ACC112 (cell line): ENCODE measurements around the gene FEV.
A peak's percentile ranks its signal among the peaks of the same experiment; 100 is the strongest.

Source experiments
- H2AFZ ChIP-seq: fragments of 200-600 bp; sonication (generic); one replicate; pipeline ENCODE4 v1.6.0; 2017; ENCODE audit warnings: antibody characterized with exemption, low read length; ENCODE audit not compliant: unreplicated experiment
- H3K27ac ChIP-seq: fragments of 200-600 bp; sonication (generic); 2 replicates; pipeline ENCODE4 v1.5.1; 2014; ENCODE audit warnings: low read depth, mild to moderate bottlenecking, antibody characterized with exemption, low read length, moderate library complexity
- H3K27me3 ChIP-seq: fragments of 200-600 bp; sonication (generic); 2 replicates; pipeline ENCODE4 v1.6.1; 2014; ENCODE audit warnings: mild to moderate bottlenecking, antibody characterized with exemption, low read length, moderate library complexity, mixed read lengths; ENCODE audit not compliant: insufficient read depth
- H3K36me3 ChIP-seq: fragments of 200-600 bp; sonication (generic); 2 replicates; pipeline ENCODE4 v1.6.1; 2016; ENCODE audit warnings: mild to moderate bottlenecking, antibody characterized with exemption, low read length, moderate library complexity, mixed read lengths; ENCODE audit not compliant: insufficient read depth
- H3K4me1 ChIP-seq: fragments of 200-600 bp; sonication (generic); one replicate; pipeline ENCODE4 v1.6.1; 2016; ENCODE audit warnings: low read length, mixed read lengths; ENCODE audit not compliant: insufficient read depth, unreplicated experiment, control insufficient read depth
- H3K4me3 ChIP-seq: fragments of 200-600 bp; sonication (generic); 2 replicates; pipeline ENCODE4 v1.5.1; 2014; ENCODE audit warnings: mild to moderate bottlenecking, low read depth, low read length
- H3K79me2 ChIP-seq: fragments of 200-600 bp; sonication (generic); one replicate; pipeline ENCODE4 v1.6.0; 2016; ENCODE audit warnings: low read length; ENCODE audit not compliant: control insufficient read depth, unreplicated experiment, insufficient read depth

Gene FEV

DNA sequence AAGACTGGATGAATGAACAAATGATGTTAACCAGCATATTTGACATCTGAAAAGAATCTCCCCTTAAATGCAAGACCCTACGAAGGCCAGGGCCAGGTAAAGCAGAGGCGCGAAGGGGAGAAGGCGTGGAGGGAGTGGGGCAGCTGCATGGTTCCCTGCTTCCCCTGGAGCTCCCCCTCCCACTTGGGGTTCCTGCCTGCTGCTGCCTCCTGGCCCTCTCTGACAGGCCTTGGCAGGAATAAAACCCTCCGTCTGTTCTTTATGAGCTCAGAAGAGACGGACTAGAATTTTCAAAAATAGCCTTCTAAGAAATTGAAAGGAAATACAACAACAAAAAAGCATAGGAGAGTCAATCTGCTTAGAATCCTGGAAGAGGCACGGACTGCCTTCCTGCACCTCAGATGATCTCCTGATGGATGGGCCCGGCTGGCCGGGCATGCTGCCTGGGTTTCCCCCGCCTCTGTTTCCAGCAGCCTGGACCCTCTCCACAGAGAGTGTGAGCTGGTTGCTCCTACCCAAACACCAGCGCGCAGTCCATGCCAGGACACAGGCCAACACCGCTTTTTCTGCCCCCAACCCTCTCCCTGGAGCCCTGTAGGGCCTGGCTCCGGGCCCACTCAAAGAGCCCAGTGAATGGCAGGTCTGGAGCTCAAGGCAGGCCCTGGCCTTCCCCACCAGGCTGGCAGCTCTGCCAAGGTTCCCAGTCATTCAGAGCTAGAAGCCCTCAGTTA, 32.4 kb upstream of the FEV start:
- H3K36me3 ChIP-seq = no peaks in the 10 kb centered on the region
- no peaks in the 10 kb centered on the region for H3K79me2 ChIP-seq
- no peak overlapping the region for H2AFZ ChIP-seq
- H3K4me3 ChIP-seq = no peak overlapping the region
- no peak overlapping the region for H3K27ac ChIP-seq
- peaks cover 40% of the 10 kb centered on the region for H3K27me3 ChIP-seq
- H3K4me1 ChIP-seq = no peaks in the 10 kb centered on the region

- Histone ChIP-seq H3K4me1 (no peaks in the 10 kb centered on the region), H3K4me3 (no peak overlapping the region), H3K36me3 (no peaks in the 10 kb centered on the region), H3K27me3 (peaks cover 45% of the 10 kb centered on the region), H2AFZ (no peak overlapping the region), H3K27ac (no peak overlapping the region), H3K79me2 (no peaks in the 10 kb centered on the region)
Observed at GRCh38 chr2:219016721-219017120, 31.7 kb upstream of the FEV start.

DNA sequence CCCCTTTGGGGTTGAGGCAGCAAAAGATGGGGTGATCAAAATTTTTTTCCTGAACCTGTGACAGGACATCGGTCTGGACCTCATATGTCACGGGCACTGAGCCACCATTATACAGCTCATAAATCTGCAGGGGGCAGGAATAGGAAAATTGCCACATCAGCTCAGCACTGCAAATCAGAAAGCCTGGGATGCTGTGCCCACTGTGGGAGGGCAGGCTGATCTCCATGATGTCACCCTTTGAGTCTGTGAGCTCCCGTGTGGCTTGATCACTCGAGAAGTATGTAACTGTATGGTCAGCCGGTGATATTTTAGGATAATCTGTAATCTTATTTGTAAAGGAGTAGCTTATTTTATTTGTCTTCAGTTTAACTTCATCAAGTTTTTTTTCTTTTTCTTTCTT, 25.9 kb upstream of the FEV start:
- H3K27me3 ChIP-seq = peaks cover 45% of the 10 kb centered on the region
- H3K4me3 ChIP-seq = no peak overlapping the region

DNA sequence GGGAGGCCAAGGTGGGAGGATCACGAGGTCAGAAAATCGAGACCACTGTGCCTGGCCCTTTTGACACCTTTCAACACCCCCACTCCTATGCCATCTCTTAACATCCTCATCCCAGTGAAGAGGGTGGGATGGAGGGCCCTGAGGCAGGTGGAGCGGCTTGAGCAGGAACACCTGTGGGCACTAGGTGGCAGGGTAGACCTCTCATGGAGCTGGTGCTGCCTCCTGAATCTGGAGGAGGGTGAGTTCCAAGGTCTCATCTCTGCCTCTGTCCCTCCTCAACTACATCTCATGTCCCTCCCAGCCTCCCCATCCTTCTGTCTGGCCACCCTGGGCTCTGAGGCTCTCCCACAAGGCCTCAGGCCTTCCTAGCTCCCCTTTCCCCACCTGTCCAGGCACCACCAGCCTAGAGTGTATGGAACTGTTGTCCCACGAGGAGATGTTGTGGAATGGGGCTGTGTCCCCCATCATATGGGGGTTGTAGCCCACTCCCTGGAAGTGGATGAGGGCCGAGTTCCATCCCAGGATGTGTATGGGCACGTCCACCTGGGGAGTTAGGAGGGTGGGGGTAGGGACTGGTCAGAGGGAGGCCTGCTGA, 25.3 kb upstream of the FEV start:
- Histone ChIP-seq H3K27ac (no peak overlapping the region), H3K79me2 (no peaks in the 10 kb centered on the region), H2AFZ (no peak overlapping the region), H3K4me3 (no peak overlapping the region), H3K27me3 (peaks cover 51% of the 10 kb centered on the region), H3K4me1 (no peaks in the 10 kb centered on the region), H3K36me3 (no peaks in the 10 kb centered on the region)

More for the DNA sequence above, 25.9 kb upstream of the FEV start:
- no peaks in the 10 kb centered on the region for H3K4me1 ChIP-seq
- no peak overlapping the region for H2AFZ ChIP-seq
- no peak overlapping the region for H3K27ac ChIP-seq
- no peaks in the 10 kb centered on the region for H3K79me2 ChIP-seq
- no peaks in the 10 kb centered on the region for H3K36me3 ChIP-seq

GRCh38 chr2:219009294-219009693, 24.3 kb upstream of the FEV start:
- Histone ChIP-seq H3K36me3 (no peaks in the 10 kb centered on the region), H3K27me3 (peaks cover 59% of the 10 kb centered on the region), H3K4me1 (no peaks in the 10 kb centered on the region), H3K27ac (no peak overlapping the region), H2AFZ (no peak overlapping the region), H3K4me3 (no peak overlapping the region), H3K79me2 (no peaks in the 10 kb centered on the region)

DNA sequence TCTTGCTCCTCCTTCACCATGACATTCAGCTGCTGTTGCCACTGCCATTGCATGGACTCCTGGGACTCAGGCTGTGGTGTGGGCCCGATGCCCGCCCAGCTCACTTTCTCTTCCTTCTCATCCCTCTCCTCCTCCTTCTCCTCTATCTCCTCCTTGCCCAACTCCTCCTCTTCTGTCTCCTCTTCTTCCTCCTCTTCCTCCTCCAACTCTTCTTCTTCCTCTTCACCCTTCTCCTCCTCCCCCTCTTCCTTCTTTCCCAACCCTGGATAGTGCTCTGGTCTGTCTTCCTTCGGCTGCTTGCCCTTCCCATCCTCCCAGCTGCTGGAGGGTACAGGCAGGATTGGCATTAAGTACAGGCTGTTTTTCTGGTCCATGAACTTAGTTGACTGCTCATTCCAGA, 19.0 kb upstream of the FEV start:
- H3K79me2 ChIP-seq = no peaks in the 10 kb centered on the region
- H3K4me3 ChIP-seq = no peak overlapping the region
- H3K27ac ChIP-seq = no peak overlapping the region
- peaks cover 10% of the 10 kb centered on the region for H3K4me1 ChIP-seq
- H3K36me3 ChIP-seq = no peaks in the 10 kb centered on the region
- H2AFZ ChIP-seq = no peak overlapping the region
- peaks cover 82% of the 10 kb centered on the region for H3K27me3 ChIP-seq

DNA sequence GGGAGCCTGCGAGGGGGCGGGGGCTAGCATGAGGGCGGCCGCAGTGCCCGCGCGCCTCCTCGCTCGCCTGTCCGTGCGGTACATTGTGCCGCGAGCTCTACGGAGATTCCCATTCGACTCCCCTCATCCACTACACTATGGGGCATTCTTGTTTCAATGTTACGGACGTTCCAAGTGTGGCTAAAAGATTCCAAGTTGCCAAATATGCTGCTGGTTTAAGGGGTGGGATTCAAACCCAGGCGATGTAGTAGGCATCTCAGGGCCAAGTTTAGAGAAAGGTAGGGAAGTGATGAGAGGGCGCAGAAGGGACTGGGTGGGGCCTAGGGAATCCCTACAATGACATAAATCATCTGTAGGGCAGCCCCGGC, 18.3 kb upstream of the FEV start:
- Histone ChIP-seq H2AFZ (no peak overlapping the region), H3K4me3 (0 out of 2 replicates have a peak overlapping the region, but pooled peaks have one; percentile 44), H3K79me2 (no peaks in the 10 kb centered on the region), H3K27ac (no peak overlapping the region), H3K27me3 (peaks cover 83% of the 10 kb centered on the region), H3K36me3 (no peaks in the 10 kb centered on the region), H3K4me1 (peaks cover 10% of the 10 kb centered on the region)

DNA sequence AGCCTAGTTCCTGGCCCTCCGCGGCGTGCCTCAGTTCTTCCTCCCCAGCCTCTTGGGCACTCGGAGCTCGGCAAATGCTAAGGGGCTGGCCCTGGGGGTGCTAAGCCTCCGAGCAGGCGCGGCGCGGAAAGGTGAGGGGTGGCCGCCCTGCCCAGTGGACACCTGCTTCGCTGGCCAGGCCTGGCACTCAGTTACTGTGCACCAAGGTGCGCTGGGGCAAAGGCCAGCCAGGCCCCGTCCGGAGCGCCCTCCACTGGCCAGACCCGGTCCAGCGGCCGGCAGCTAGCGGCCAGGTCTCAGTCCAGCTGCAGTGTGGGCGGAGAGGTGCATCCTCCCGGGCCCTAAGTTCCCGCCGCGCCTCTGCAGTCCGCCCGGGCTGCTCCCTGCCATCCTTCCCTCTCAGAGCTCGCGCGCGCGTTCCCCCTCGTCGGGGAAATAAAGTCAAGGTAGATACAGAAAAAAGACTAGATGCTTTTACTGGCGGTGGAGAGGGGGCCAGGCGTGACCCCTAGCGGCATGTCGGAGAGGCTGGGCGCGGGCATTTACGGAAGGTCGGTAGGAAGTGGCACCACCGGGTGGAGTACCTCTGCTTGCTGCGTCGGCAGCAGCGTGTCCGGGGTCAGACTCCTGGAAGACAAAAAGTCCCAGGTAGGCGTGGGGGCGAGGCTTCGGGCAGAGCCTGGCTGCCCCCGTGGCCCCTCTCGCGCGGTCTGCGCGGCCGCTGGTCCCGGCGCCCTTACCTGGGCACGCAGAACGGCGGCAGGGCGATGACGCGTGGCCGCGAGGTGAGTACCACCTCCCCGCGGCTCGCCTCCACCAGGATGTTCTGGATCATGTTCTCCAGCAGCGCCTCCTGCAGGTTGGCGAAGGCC, 17.6 kb upstream of the FEV start:
- H3K4me1 ChIP-seq = peaks cover 10% of the 10 kb centered on the region
- H3K27me3 ChIP-seq = peaks cover 86% of the 10 kb centered on the region
- H3K79me2 ChIP-seq = no peaks in the 10 kb centered on the region
- H3K4me3 ChIP-seq = peak overlapping the region; percentile 44; the same call in 1 of the 2 replicates
- no peaks in the 10 kb centered on the region for H3K36me3 ChIP-seq
- H2AFZ ChIP-seq = no peak overlapping the region
- H3K27ac ChIP-seq = no peak overlapping the region

- H2AFZ ChIP-seq = no peak overlapping the region
Observed at GRCh38 chr2:219001577-219002394, 16.8 kb upstream of the FEV start.

DNA sequence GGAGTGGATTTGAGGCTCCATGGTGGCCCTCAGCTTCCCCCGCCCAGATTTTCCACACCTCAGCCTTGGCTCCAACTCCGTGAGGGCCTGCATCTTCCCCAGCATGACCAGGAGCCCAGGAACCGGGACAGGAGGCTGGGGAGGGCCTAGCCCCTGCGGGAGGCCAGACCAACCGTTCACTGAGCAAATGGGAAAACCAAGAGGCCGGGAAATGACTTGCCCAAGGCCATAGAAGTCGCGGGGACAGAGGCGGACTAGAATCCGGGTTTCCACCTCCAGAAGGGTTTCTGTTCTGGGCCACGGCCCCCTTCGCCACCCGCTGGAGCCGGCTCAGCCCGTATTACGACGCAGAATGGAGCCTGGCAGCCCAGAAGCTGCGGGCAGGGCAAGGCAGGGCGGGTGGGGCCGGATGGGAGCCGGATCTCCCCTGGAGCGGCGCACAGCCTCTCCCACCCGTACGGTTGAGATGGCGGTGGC, 16.2 kb upstream of the FEV start:
- no peak overlapping the region for H2AFZ ChIP-seq

More at GRCh38 chr2:219001577-219002394, 16.8 kb upstream of the FEV start:
- no peak overlapping the region for H3K27ac ChIP-seq
- H3K36me3 ChIP-seq = no peaks in the 10 kb centered on the region
- peaks cover 86% of the 10 kb centered on the region for H3K27me3 ChIP-seq
- no peak overlapping the region for H3K4me3 ChIP-seq
- peaks cover 10% of the 10 kb centered on the region for H3K4me1 ChIP-seq
- no peaks in the 10 kb centered on the region for H3K79me2 ChIP-seq

More for the DNA sequence above, 16.2 kb upstream of the FEV start:
- Histone ChIP-seq H3K36me3 (no peaks in the 10 kb centered on the region), H3K79me2 (no peaks in the 10 kb centered on the region), H3K27me3 (peaks cover 84% of the 10 kb centered on the region), H3K27ac (no peak overlapping the region), H3K4me3 (no peak overlapping the region), H3K4me1 (peaks cover 10% of the 10 kb centered on the region)
